Measurements from ENCODE around the gene KLF17.

DNA sequence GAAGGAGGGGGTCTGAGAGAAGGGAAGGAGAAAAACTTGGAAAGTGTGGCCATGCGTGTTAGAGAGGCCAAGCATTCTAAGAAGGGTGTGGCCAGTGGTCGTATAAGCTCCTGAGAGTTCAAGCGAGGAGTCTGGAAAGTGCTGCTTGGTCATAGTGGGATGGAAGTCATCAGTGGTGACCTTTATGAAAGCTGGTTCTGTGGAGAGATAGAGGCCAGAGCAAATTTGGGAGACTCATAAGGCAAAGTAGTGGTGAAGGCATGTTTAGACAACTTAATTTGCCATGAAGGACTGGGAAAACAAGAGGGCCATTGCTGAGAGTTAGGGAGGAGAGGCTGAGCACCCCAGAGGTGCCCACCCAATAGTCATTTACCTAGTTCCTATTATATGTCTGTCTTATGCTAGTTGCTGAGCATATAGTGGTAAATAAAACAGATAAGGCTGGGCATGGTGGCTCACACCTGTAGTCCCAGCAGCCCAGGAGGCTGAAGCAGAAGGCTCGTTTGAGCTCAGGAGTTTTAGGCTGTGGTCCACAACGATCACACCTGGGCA lies 1.9 kb downstream of the KLF17 start:
- TF ChIP-seq POLR2A (IDR thresholded peaks at IDR 0.05) = no peak
- TF ChIP-seq, protein P1, sequence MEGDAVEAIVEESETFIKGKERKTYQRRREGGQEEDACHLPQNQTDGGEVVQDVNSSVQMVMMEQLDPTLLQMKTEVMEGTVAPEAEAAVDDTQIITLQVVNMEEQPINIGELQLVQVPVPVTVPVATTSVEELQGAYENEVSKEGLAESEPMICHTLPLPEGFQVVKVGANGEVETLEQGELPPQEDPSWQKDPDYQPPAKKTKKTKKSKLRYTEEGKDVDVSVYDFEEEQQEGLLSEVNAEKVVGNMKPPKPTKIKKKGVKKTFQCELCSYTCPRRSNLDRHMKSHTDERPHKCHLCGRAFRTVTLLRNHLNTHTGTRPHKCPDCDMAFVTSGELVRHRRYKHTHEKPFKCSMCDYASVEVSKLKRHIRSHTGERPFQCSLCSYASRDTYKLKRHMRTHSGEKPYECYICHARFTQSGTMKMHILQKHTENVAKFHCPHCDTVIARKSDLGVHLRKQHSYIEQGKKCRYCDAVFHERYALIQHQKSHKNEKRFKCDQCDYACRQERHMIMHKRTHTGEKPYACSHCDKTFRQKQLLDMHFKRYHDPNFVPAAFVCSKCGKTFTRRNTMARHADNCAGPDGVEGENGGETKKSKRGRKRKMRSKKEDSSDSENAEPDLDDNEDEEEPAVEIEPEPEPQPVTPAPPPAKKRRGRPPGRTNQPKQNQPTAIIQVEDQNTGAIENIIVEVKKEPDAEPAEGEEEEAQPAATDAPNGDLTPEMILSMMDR (IDR thresholded peaks at IDR 0.05) = no peak

All from ovary (tissue), 3 donors.